Spleen (tissue), 11 donors: ENCODE data around the gene NUDT7. TPM values are rescaled to one million over a fixed set of nuclear protein-coding genes. Genes with fewer than 3 reads are reported as not detected.

Experiments used
- DNase-seq: peaks from one replicate; pipeline ENCODE4 v3.0.0-alpha.2; 2020
- H3K27ac ChIP-seq, 8 donors: fragments of 200-600 bp; sonication (generic) in 7 of 8; 1 replicate in 4 of 8; 2 replicates in 4 of 8; pipeline versions ENCODE4 v1.5.0 to v1.8.0; 2016 to 2021; ENCODE audit warnings: inconsistent platforms in 4 of 8, mild to moderate bottlenecking in 4 of 8, moderate library complexity in 1 of 8
- H3K27me3 ChIP-seq, 7 donors: fragments of 200-600 bp; sonication (generic) in 6 of 7; replicated peaks in 1 of 7; 1 replicate in 4 of 7; 2 replicates in 3 of 7; pipeline versions ENCODE4 v1.5.0 to v1.8.0; 2016 to 2021; ENCODE audit warnings: inconsistent platforms in 3 of 7, mild to moderate bottlenecking in 1 of 7
- H3K36me3 ChIP-seq, 6 donors: fragments of 200-600 bp; sonication (generic) in 5 of 6; 1 replicate in 4 of 6; 2 replicates in 2 of 6; pipeline versions ENCODE4 v1.5.0 to v1.8.0; 2016 to 2021; ENCODE audit warnings: inconsistent platforms in 2 of 6
- H3K4me1 ChIP-seq, 6 donors: fragments of 200-600 bp; sonication (generic) in 5 of 6; 1 replicate in 3 of 6; 2 replicates in 3 of 6; pipeline versions ENCODE4 v1.5.0 to v1.8.0; 2016 to 2021; ENCODE audit warnings: inconsistent platforms in 3 of 6
- H3K4me3 ChIP-seq, 8 donors: fragments of 200-600 bp; sonication (generic) in 7 of 8; 1 replicate in 4 of 8; 2 replicates in 4 of 8; pipeline versions ENCODE4 v1.5.0 to v1.8.0; 2016 to 2021; ENCODE audit warnings: inconsistent platforms in 4 of 8, mild to moderate bottlenecking in 4 of 8, moderate library complexity in 2 of 8
- H3K9me3 ChIP-seq, 8 donors: fragments of 200-600 bp; sonication (generic) in 7 of 8; 1 replicate in 4 of 8; 2 replicates in 4 of 8; pipeline versions ENCODE4 v1.5.0 to v1.8.0; 2016 to 2021; ENCODE audit warnings: inconsistent platforms in 4 of 8
- CTCF ChIP-seq, 11 experiments: fragments of 200-600 bp in 7 of 11; fragments of 450-650 bp in 4 of 11; sonication (generic) in 4 of 11; IDR thresholded peaks in 8 of 11; conservative IDR thresholded peaks in 3 of 11; 1 replicate in 7 of 11; 2 replicates in 4 of 11; pipeline versions ENCODE4 v1.4.0 to v1.8.0; 2016 to 2021; ENCODE audit warnings: antibody characterized with exemption in 11 of 11, inconsistent platforms in 4 of 11, mild to moderate bottlenecking in 1 of 11
- POLR2A ChIP-seq, 3 donors: fragments of 450-650 bp; IDR thresholded peaks; one replicate each; pipeline ENCODE4 v1.5.1; 2017; ENCODE audit warnings: antibody characterized with exemption in 3 of 3, mild to moderate bottlenecking in 1 of 3
- POLR2AphosphoS5 ChIP-seq, 3 donors: sonication (generic); formaldehyde crosslinking; IDR thresholded peaks; one replicate each; pipeline ENCODE4 v1.5.1; 2017; ENCODE audit warnings: antibody characterized with exemption in 3 of 3
- WGBS, 5 donors: extraction: QIAGEN DNeasy Blood & Tissue Kit in 3 of 5; methylation state at CpG; one replicate each; pipeline versions ENCODE4 v1.1.5 to v1.1.7; 2013 to 2018; 5-methylcytosine and 5-hydroxymethylcytosine counted together
- intact Hi-C: fragments of 100-400 bp; cut with DNase I; formaldehyde crosslinking; loops from one replicate; pipeline ENCODE4 v1.15.0; 2023; ENCODE audit warnings: low total_unique reads
- polyA plus RNA-seq, 3 donors: library from polyadenylated mRNA; stranded (reverse); fragments of 200-250 nt; gene quantifications; one replicate each; pipeline ENCODE4 v1.2.1, GENCODE V29; 2013
- total RNA-seq, 7 donors: library from RNA; depleted of rRNA in 3 of 7; stranded (reverse); fragments of >200 nt in 3 of 7; fragmentation: NEBNext Ultra II Directional in 4 of 7; extraction: Animal tissue kit (Norgen Biotek cat#: 25700) in 4 of 7; gene quantifications; one replicate each; pipeline versions ENCODE4 v1.1.0 to v1.2.1, GENCODE V29; 2016 to 2021
- donor health status: healthy with polysubstance abuse.
- donor health status: DM: no; HTN: no; CAD: no; lungs with moderate emphysema.
- donor health status: DM: no; HTN: no; CAD: no.
- donor health status: Bipolar disorder and iron deficiency.
- donor health status: healthy.
- donor health status: DM: no; HTN: no; CAD: no.
- donor health status: DM: yes; HTN: yes; CAD: no.

The NUDT7 gene
- total and polyA plus RNA-seq, 10 donors: 5.2 to 14.0 (median 9.6) TPM

- no peaks in the 10 kb centered on the region for H3K9me3 ChIP-seq
- WGBS, 5 donors: 69 to 81% (median 72%) methylated on average over 10 of the region's 10 CpGs
- DNase-seq: no peak
- H3K4me3 ChIP-seq: no peak overlapping the region
- TF ChIP-seq POLR2A (IDR thresholded peaks at IDR 0.05) (no peak), POLR2AphosphoS5 (IDR thresholded peaks at IDR 0.05) (no peak), CTCF (IDR thresholded peaks at IDR 0.05 in 8 of 11, conservative IDR thresholded peaks at IDR 0.05 in 3 of 11) (no peak)
- intact Hi-C loops: no loop called here
- H3K27ac ChIP-seq: no peak overlapping the region
- no peaks in the 10 kb centered on the region for H3K36me3 ChIP-seq
- no peaks in the 10 kb centered on the region for H3K4me1 ChIP-seq
- no peaks in the 10 kb centered on the region for H3K27me3 ChIP-seq
These were observed 39.7 kb upstream of the NUDT7 start for GRCh38 chr16:77682586-77682985.

GRCh38 chr16:77683397-77684180, 38.7 kb upstream of the NUDT7 start:
- H3K4me1 ChIP-seq: no peaks in the 10 kb centered on the region
- intact Hi-C loops: no loop called here
- H3K9me3 ChIP-seq: no peaks in the 10 kb centered on the region
- peaks cover 0 to 3% (median 0%) of the 10 kb centered on the region in 7 donors for H3K27me3 ChIP-seq
- no peaks in the 10 kb centered on the region for H3K36me3 ChIP-seq
- no peak overlapping the region for H3K27ac ChIP-seq
- TF ChIP-seq POLR2AphosphoS5 (IDR thresholded peaks at IDR 0.05): no peak
- no peak for TF ChIP-seq POLR2A (IDR thresholded peaks at IDR 0.05)
- DNase-seq: no peak
- WGBS, 5 donors: 61 to 84% (median 71%) methylated on average over 4 of the region's 4 CpGs
- no peak overlapping the region for H3K4me3 ChIP-seq

GRCh38 chr16:77684181-77684526, 38.2 kb upstream of the NUDT7 start:
- 76 to 89% (median 83%) methylated on average over 4 of the region's 4 CpGs for WGBS, 5 donors
- Histone ChIP-seq H3K4me3 (no peak overlapping the region), H3K9me3 (no peaks in the 10 kb centered on the region), H3K27me3 (peaks cover 0 to 3% (median 0%) of the 10 kb centered on the region in 7 donors), H3K4me1 (no peaks in the 10 kb centered on the region), H3K27ac (no peak overlapping the region), H3K36me3 (no peaks in the 10 kb centered on the region)
- no peak for DNase-seq
- intact Hi-C loops: no loop called here
- no peak for TF ChIP-seq POLR2A (IDR thresholded peaks at IDR 0.05)
- TF ChIP-seq CTCF (IDR thresholded peaks at IDR 0.05 in 8 of 11, conservative IDR thresholded peaks at IDR 0.05 in 3 of 11): no peak
- TF ChIP-seq POLR2AphosphoS5 (IDR thresholded peaks at IDR 0.05): no peak

- WGBS, 5 donors: 79 to 90% (median 82%) methylated on average over 4 of the region's 4 CpGs
- TF ChIP-seq POLR2AphosphoS5 (IDR thresholded peaks at IDR 0.05): no peak
- no peak for TF ChIP-seq POLR2A (IDR thresholded peaks at IDR 0.05)
- no peak for TF ChIP-seq CTCF (IDR thresholded peaks at IDR 0.05 in 8 of 11, conservative IDR thresholded peaks at IDR 0.05 in 3 of 11)
- intact Hi-C loops: no loop called here
- H3K4me3 ChIP-seq: no peak overlapping the region
- H3K4me1 ChIP-seq: no peaks in the 10 kb centered on the region
- peaks cover 0 to 3% (median 0%) of the 10 kb centered on the region in 7 donors for H3K27me3 ChIP-seq
- H3K9me3 ChIP-seq: no peaks in the 10 kb centered on the region
- DNase-seq: no peak
- no peak overlapping the region for H3K27ac ChIP-seq
- no peaks in the 10 kb centered on the region for H3K36me3 ChIP-seq
These were observed 35.9 kb upstream of the NUDT7 start for GRCh38 chr16:77686385-77686784.
